Dedifferentiated amniotic fluid mesenchymal stem cell (primary cell): Measurements from ENCODE around the gene PLCH1.
"Not testable (repeated sequence)": the region's sequence is repeated elsewhere in the genome, so short reads cannot be mapped to it uniquely, and the experiment has no call there.

Source experiments
- DNase-seq: peaks from one replicate; pipeline ENCODE4 v3.0.0-alpha.2; 2016; ENCODE audit errors: extremely low spot score

PLCH1 gene

GRCh38 chr3:155420881-155421486 lies 323.9 kb downstream of the PLCH1 start:
- DNase-seq: no peak

- DNase-seq: no peak
Measured at GRCh38 chr3:155420406-155420805, 324.5 kb downstream of the PLCH1 start.

GRCh38 chr3:155418407-155418806 lies 326.5 kb downstream of the PLCH1 start:
- no peak for DNase-seq

GRCh38 chr3:155417119-155417517 lies 327.8 kb downstream of the PLCH1 start:
- no peak for DNase-seq

GRCh38 chr3:155416500-155417118 lies 328.3 kb downstream of the PLCH1 start:
- DNase-seq: peak; percentile 47

- no peak for DNase-seq
Measured at GRCh38 chr3:155412904-155413303, 332.0 kb downstream of the PLCH1 start.

GRCh38 chr3:155411500-155412223 lies 333.2 kb downstream of the PLCH1 start:
- no peak for DNase-seq

GRCh38 chr3:155409336-155409735 lies 335.5 kb downstream of the PLCH1 start:
- DNase-seq: no peak

- DNase-seq: no peak
Measured at GRCh38 chr3:155407971-155408370, 336.9 kb downstream of the PLCH1 start.

- DNase-seq: no peak
Measured at GRCh38 chr3:155407331-155407730, 337.5 kb downstream of the PLCH1 start.

- DNase-seq: no peak
Measured at GRCh38 chr3:155404486-155404885, 340.4 kb downstream of the PLCH1 start.

GRCh38 chr3:155402656-155403055 lies 342.2 kb downstream of the PLCH1 start:
- DNase-seq: no peak

- DNase-seq: peak; percentile 61
Measured at GRCh38 chr3:155398046-155398445, 346.8 kb downstream of the PLCH1 start.

- not testable (repeated sequence) for DNase-seq
Measured at GRCh38 chr3:155394896-155395295, 350.0 kb downstream of the PLCH1 start.

- DNase-seq: no peak
Measured at GRCh38 chr3:155394240-155394639, 350.6 kb downstream of the PLCH1 start.

- DNase-seq: no peak
Measured at GRCh38 chr3:155393316-155393715, 351.6 kb downstream of the PLCH1 start.

- no peak for DNase-seq
Measured at GRCh38 chr3:155392138-155392537, 352.7 kb downstream of the PLCH1 start.

GRCh38 chr3:155391551-155391958 lies 353.3 kb downstream of the PLCH1 start:
- DNase-seq: peak; percentile 93

GRCh38 chr3:155391104-155391503 lies 353.8 kb downstream of the PLCH1 start:
- peak; percentile 94 for DNase-seq

- no peak for DNase-seq
Measured at GRCh38 chr3:155390351-155390750, 354.5 kb downstream of the PLCH1 start.

GRCh38 chr3:155388417-155388816 lies 356.5 kb downstream of the PLCH1 start:
- no peak for DNase-seq

- DNase-seq: no peak
Measured at GRCh38 chr3:155387571-155387970, 357.3 kb downstream of the PLCH1 start.

- no peak for DNase-seq
Measured at GRCh38 chr3:155386919-155387318, 358.0 kb downstream of the PLCH1 start.
